SK-N-SH treated with all-trans-retinoic acid at 6 μM for 48 hours (cell line): Measurements from ENCODE around the gene R3HDM2.

Experiments used
- ARNTL ChIP-seq: fragments of 450-650 bp; formaldehyde crosslinking; IDR thresholded peaks from 2 replicates; pipeline ENCODE4 v1.5.0; 2020; ENCODE audit warnings: low read depth, mild to moderate bottlenecking, moderate library complexity, borderline replicate concordance
- CREB5 ChIP-seq: fragments of 250-450 bp; sonication (Bioruptor Pico); IDR thresholded peaks from 2 replicates; pipeline ENCODE4 v1.5.1; 2020; ENCODE audit warnings: low read depth, mild to moderate bottlenecking, moderate library complexity
- PATZ1 ChIP-seq: fragments of 250-450 bp; sonication (Bioruptor Pico); IDR thresholded peaks from 2 replicates; pipeline ENCODE4 v1.8.0; 2020; ENCODE audit warnings: mild to moderate bottlenecking, moderate library complexity, borderline replicate concordance
- SNAI2 ChIP-seq: fragments of 250-450 bp; sonication (Bioruptor Pico); IDR thresholded peaks from 2 replicates; pipeline ENCODE4 v1.5.0; 2020; ENCODE audit warnings: mild to moderate bottlenecking, moderate library complexity
- TOX ChIP-seq: fragments of 250-450 bp; sonication (Bioruptor Pico); IDR thresholded peaks from 2 replicates; pipeline ENCODE4 v1.8.0; 2021; ENCODE audit warnings: mild to moderate bottlenecking, moderate library complexity, borderline replicate concordance
- TSHZ2 ChIP-seq: fragments of 250-450 bp; sonication (Bioruptor Pico); IDR thresholded peaks from 2 replicates; pipeline ENCODE4 v1.5.0; 2020; ENCODE audit warnings: mild to moderate bottlenecking, moderate library complexity
- ZC3H10 ChIP-seq: fragments of 250-450 bp; sonication (Bioruptor Pico); IDR thresholded peaks from 2 replicates; pipeline ENCODE4 v1.5.1; 2021; ENCODE audit warnings: mild to moderate bottlenecking, moderate library complexity
- ZFP3 ChIP-seq: fragments of 250-450 bp; sonication (Bioruptor Pico); IDR thresholded peaks from 2 replicates; pipeline ENCODE4 v1.5.0; 2020; ENCODE audit warnings: mild to moderate bottlenecking, moderate library complexity
- ZNF70 ChIP-seq: fragments of 450-650 bp; formaldehyde crosslinking; IDR thresholded peaks from 2 replicates; pipeline ENCODE4 v1.5.0; 2020; ENCODE audit warnings: mild to moderate bottlenecking, moderate library complexity

- TF ChIP-seq CREB5 (CRISPR knock-in tag) (no peak), TSHZ2 (CRISPR knock-in tag) (no peak), PATZ1 (CRISPR knock-in tag) (no peak), ZC3H10 (CRISPR knock-in tag) (no peak), ZFP3 (CRISPR knock-in tag) (no peak), ARNTL (CRISPR knock-in tag) (no peak), SNAI2 (CRISPR knock-in tag) (no peak), TOX (CRISPR knock-in tag) (no peak), ZNF70 (CRISPR knock-in tag) (no peak)
Measured at GRCh38 chr12:57270966-57271470, 159.8 kb downstream of the R3HDM2 start.
